ENCODE results near the gene CMC4.

Gene CMC4

GRCh38 chrX:155070975-155071693, at the start of gene CMC4, which contains the start of the genes BRCC3 and MTCP1:
Gene CMC4 (minus strand): TSS chrX:155071136. CDS start chrX:155064023, 7,113 bp downstream.
Gene BRCC3 (plus strand): TSS chrX:155071508. CDS start chrX:155071528, 20 bp downstream.
Gene MTCP1 (minus strand): TSS chrX:155071136. CDS start chrX:155066010, 5,126 bp downstream.
- peaks cover 40% of the 10 kb centered on the region for H3K4me1 ChIP-seq (ENCODE audit: control insufficient read depth, insufficient read depth, low read length, unreplicated experiment)
- H3K4me3 ChIP-seq (ENCODE audit: low read depth, low read length): peak within 1 kb of the TSS; percentile 96
- peak within 1 kb of the TSS; percentile 68 for H2AFZ ChIP-seq (ENCODE audit: low read length, unreplicated experiment)
- H3K27me3 ChIP-seq (ENCODE audit: insufficient read depth, low read length): no peaks in the 10 kb centered on the region
- H3K79me2 ChIP-seq (ENCODE audit: control insufficient read depth, insufficient read depth, low read length, unreplicated experiment): peaks cover 70% of the 10 kb centered on the region
- H3K27ac ChIP-seq (ENCODE audit: low read depth, low read length): peak within 1 kb of the TSS; percentile 89
- H3K36me3 ChIP-seq (ENCODE audit: insufficient read depth, low read length): peaks cover 4% of the 10 kb centered on the region

- H3K27me3 ChIP-seq (ENCODE audit: insufficient read depth, low read length): no peaks in the 10 kb centered on the region
- H3K4me1 ChIP-seq (ENCODE audit: control insufficient read depth, insufficient read depth, low read length, unreplicated experiment): no peaks in the 10 kb centered on the region
- no peak overlapping the region for H2AFZ ChIP-seq (ENCODE audit: low read length, unreplicated experiment)
- H3K79me2 ChIP-seq (ENCODE audit: control insufficient read depth, insufficient read depth, low read length, unreplicated experiment): no peaks in the 10 kb centered on the region
- no peak overlapping the region for H3K4me3 ChIP-seq (ENCODE audit: low read depth, low read length)
- no peak overlapping the region for H3K27ac ChIP-seq (ENCODE audit: low read depth, low read length)
- H3K36me3 ChIP-seq (ENCODE audit: insufficient read depth, low read length): peaks cover 3% of the 10 kb centered on the region; the same call in 1 of the 2 replicates
Measured at GRCh38 chrX:155115174-155115819, 44.4 kb upstream of the CMC4 start.

- Histone ChIP-seq H2AFZ (ENCODE audit: low read length, unreplicated experiment) (no peak overlapping the region), H3K27ac (ENCODE audit: low read depth, low read length) (no peak overlapping the region), H3K4me1 (ENCODE audit: control insufficient read depth, insufficient read depth, low read length, unreplicated experiment) (no peaks in the 10 kb centered on the region), H3K4me3 (ENCODE audit: low read depth, low read length) (no peak overlapping the region), H3K36me3 (ENCODE audit: insufficient read depth, low read length) (peaks cover 6% of the 10 kb centered on the region; the same call in 1 of the 2 replicates), H3K27me3 (ENCODE audit: insufficient read depth, low read length) (no peaks in the 10 kb centered on the region), H3K79me2 (ENCODE audit: control insufficient read depth, insufficient read depth, low read length, unreplicated experiment) (no peaks in the 10 kb centered on the region)
Measured at GRCh38 chrX:155113097-155113496, 42.2 kb upstream of the CMC4 start.

GRCh38 chrX:155112171-155112570, 41.2 kb upstream of the CMC4 start:
- H3K27ac ChIP-seq (ENCODE audit: low read depth, low read length): no peak overlapping the region
- H2AFZ ChIP-seq (ENCODE audit: low read length, unreplicated experiment): no peak overlapping the region
- H3K4me3 ChIP-seq (ENCODE audit: low read depth, low read length): no peak overlapping the region
- H3K79me2 ChIP-seq (ENCODE audit: control insufficient read depth, insufficient read depth, low read length, unreplicated experiment): no peaks in the 10 kb centered on the region
- no peaks in the 10 kb centered on the region for H3K27me3 ChIP-seq (ENCODE audit: insufficient read depth, low read length)
- H3K36me3 ChIP-seq (ENCODE audit: insufficient read depth, low read length): peaks cover 6% of the 10 kb centered on the region; the same call in 1 of the 2 replicates
- H3K4me1 ChIP-seq (ENCODE audit: control insufficient read depth, insufficient read depth, low read length, unreplicated experiment): no peaks in the 10 kb centered on the region

GRCh38 chrX:155108427-155108826, 37.5 kb upstream of the CMC4 start:
- Histone ChIP-seq H2AFZ (ENCODE audit: low read length, unreplicated experiment) (no peak overlapping the region), H3K27ac (ENCODE audit: low read depth, low read length) (no peak overlapping the region), H3K4me3 (ENCODE audit: low read depth, low read length) (no peak overlapping the region), H3K79me2 (ENCODE audit: control insufficient read depth, insufficient read depth, low read length, unreplicated experiment) (no peaks in the 10 kb centered on the region), H3K36me3 (ENCODE audit: insufficient read depth, low read length) (peaks cover 9% of the 10 kb centered on the region; the same call in 1 of the 2 replicates), H3K27me3 (ENCODE audit: insufficient read depth, low read length) (no peaks in the 10 kb centered on the region), H3K4me1 (ENCODE audit: control insufficient read depth, insufficient read depth, low read length, unreplicated experiment) (no peaks in the 10 kb centered on the region)

GRCh38 chrX:155105919-155106318, 35.0 kb upstream of the CMC4 start:
- Histone ChIP-seq H3K27me3 (ENCODE audit: insufficient read depth, low read length) (no peaks in the 10 kb centered on the region), H3K4me1 (ENCODE audit: control insufficient read depth, insufficient read depth, low read length, unreplicated experiment) (no peaks in the 10 kb centered on the region), H3K4me3 (ENCODE audit: low read depth, low read length) (no peak overlapping the region), H3K79me2 (ENCODE audit: control insufficient read depth, insufficient read depth, low read length, unreplicated experiment) (no peaks in the 10 kb centered on the region), H3K27ac (ENCODE audit: low read depth, low read length) (no peak overlapping the region), H3K36me3 (ENCODE audit: insufficient read depth, low read length) (peaks cover 9% of the 10 kb centered on the region; the same call in 1 of the 2 replicates), H2AFZ (ENCODE audit: low read length, unreplicated experiment) (no peak overlapping the region)

GRCh38 chrX:155094468-155095061, 23.6 kb upstream of the CMC4 start:
- Histone ChIP-seq H3K27ac (ENCODE audit: low read depth, low read length) (no peak overlapping the region), H3K27me3 (ENCODE audit: insufficient read depth, low read length) (no peaks in the 10 kb centered on the region), H3K4me1 (ENCODE audit: control insufficient read depth, insufficient read depth, low read length, unreplicated experiment) (no peaks in the 10 kb centered on the region), H3K36me3 (ENCODE audit: insufficient read depth, low read length) (no peaks in the 10 kb centered on the region; the same call in 1 of the 2 replicates), H3K4me3 (ENCODE audit: low read depth, low read length) (no peak overlapping the region), H3K79me2 (ENCODE audit: control insufficient read depth, insufficient read depth, low read length, unreplicated experiment) (no peaks in the 10 kb centered on the region), H2AFZ (ENCODE audit: low read length, unreplicated experiment) (no peak overlapping the region)

- H3K4me3 ChIP-seq (ENCODE audit: low read depth, low read length): no peak overlapping the region
- H3K36me3 ChIP-seq (ENCODE audit: insufficient read depth, low read length): no peaks in the 10 kb centered on the region
- H3K4me1 ChIP-seq (ENCODE audit: control insufficient read depth, insufficient read depth, low read length, unreplicated experiment): no peaks in the 10 kb centered on the region
- H3K79me2 ChIP-seq (ENCODE audit: control insufficient read depth, insufficient read depth, low read length, unreplicated experiment): no peaks in the 10 kb centered on the region
- H2AFZ ChIP-seq (ENCODE audit: low read length, unreplicated experiment): no peak overlapping the region
- no peak overlapping the region for H3K27ac ChIP-seq (ENCODE audit: low read depth, low read length)
- H3K27me3 ChIP-seq (ENCODE audit: insufficient read depth, low read length): no peaks in the 10 kb centered on the region
Measured at GRCh38 chrX:155086961-155087735, 16.2 kb upstream of the CMC4 start.

GRCh38 chrX:155086202-155086840, 15.4 kb upstream of the CMC4 start:
- Histone ChIP-seq H3K36me3 (ENCODE audit: insufficient read depth, low read length) (no peaks in the 10 kb centered on the region), H3K27ac (ENCODE audit: low read depth, low read length) (no peak overlapping the region)

More at GRCh38 chrX:155086202-155086840, 15.4 kb upstream of the CMC4 start:
- Histone ChIP-seq H3K4me1 (ENCODE audit: control insufficient read depth, insufficient read depth, low read length, unreplicated experiment) (no peaks in the 10 kb centered on the region), H3K79me2 (ENCODE audit: control insufficient read depth, insufficient read depth, low read length, unreplicated experiment) (no peaks in the 10 kb centered on the region), H2AFZ (ENCODE audit: low read length, unreplicated experiment) (no peak overlapping the region), H3K27me3 (ENCODE audit: insufficient read depth, low read length) (no peaks in the 10 kb centered on the region), H3K4me3 (ENCODE audit: low read depth, low read length) (no peak overlapping the region)
